NCI-H2196 treated with DMSO at 0.1 percent for 48 hours (cell line): ENCODE data around the gene ACADS.

Experiments used
- DNase-seq: peaks from one replicate; lab custom pipeline; 2025; ENCODE audit not compliant: unreplicated experiment; lab: John Stamatoyannopoulos, UW

The ACADS gene, protein sequence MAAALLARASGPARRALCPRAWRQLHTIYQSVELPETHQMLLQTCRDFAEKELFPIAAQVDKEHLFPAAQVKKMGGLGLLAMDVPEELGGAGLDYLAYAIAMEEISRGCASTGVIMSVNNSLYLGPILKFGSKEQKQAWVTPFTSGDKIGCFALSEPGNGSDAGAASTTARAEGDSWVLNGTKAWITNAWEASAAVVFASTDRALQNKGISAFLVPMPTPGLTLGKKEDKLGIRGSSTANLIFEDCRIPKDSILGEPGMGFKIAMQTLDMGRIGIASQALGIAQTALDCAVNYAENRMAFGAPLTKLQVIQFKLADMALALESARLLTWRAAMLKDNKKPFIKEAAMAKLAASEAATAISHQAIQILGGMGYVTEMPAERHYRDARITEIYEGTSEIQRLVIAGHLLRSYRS

DNA sequence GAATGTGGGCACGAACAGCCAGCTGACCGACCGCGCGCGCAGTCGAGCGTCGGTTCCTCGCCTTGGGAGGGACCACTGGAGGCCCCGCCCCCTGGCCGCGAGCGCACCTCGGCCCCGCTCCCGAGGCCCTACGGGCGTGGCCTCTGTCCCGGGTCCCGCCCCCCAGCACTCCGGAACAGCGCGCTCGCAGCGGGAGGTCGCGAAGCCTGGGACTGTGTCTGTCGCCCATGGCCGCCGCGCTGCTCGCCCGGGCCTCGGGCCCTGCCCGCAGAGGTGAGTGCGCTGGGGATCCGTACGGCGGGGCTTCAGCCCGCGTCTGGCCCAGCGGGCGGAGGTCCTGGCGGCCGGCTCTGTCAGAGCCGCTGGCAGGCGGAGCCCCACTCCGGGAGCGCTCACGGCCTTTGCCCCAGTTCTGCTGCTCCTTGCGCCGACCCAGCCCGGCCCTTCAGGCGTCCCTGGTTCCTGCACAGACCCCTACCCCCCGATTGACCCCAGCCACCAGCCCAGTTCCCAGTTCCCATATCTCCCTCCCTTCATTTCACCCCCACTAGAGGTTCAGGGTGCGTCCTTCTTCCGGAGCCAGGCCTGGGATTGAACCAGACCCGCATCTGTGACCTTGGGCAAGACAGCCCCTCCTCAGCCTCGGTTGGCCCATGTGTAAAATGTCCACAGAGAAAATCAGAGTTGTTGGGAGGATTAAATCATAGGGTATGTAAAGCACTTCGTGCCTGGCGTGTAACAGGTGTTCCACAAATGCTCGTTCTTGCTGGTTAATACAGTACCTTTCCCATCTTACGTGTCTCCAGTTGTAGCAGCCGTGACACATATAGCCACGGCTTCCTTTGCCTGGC is at the start of gene ACADS:
Gene ACADS (plus strand): TSS at position 168 of the 851 bp plus-strand sequence. CDS start 60 bp downstream, at position 228.
- DNase-seq: peak; percentile 77

- DNase-seq: no peak
Observed at GRCh38 chr12:120677765-120678473, 47.7 kb upstream of the ACADS start.

- DNase-seq: no peak
Observed at GRCh38 chr12:120678572-120678971, 47.1 kb upstream of the ACADS start.

GRCh38 chr12:120680165-120680738 is 45.4 kb upstream of the ACADS start:
- no peak for DNase-seq

- DNase-seq: no peak
Observed at GRCh38 chr12:120684523-120684932, 41.1 kb upstream of the ACADS start.

GRCh38 chr12:120685522-120685921 is 40.1 kb upstream of the ACADS start:
- no peak for DNase-seq

- DNase-seq: peak; percentile 95
Observed at GRCh38 chr12:120686151-120686689, 39.4 kb upstream of the ACADS start.

DNA sequence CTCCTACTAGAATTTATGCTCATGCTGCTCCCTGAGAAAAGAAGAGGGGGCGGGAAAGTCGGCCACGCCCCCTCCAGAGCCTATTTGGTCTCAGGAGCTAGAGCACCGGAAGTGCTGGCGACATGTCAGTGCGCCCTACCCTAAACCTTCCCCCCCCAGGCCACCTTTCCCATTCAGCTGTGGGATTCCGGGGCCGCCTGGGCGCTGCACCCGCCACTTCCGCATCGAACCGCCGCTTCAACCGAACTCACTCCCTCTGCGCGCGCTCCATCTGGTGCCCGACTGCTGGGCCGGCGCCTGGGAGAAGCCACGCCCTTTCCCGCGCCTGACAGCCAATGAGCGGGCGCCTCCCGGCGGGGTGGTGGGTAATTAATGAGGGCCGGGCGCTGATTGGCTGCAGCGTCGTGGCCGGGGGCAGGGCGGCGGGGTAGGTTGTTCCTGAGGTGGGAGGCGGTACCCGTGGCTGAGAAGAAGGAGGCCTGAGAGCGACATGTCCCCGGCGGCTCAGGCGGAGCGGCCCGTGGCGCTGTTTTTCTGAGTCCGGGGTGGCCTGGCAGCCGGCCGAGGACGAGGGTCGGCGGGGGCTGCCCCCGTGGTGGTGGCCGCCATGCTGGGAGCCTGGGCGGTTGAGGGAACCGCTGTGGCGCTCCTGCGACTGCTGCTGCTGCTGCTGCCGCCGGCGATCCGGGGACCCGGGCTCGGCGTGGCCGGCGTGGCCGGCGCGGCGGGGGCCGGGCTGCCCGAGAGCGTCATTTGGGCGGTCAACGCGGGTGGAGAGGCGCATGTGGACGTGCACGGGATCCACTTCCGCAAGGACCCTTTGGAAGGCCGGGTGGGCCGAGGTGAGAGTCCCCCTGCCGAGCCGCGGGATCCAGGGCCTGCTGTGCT is 38.7 kb upstream of the ACADS start, which contains the start of gene MLEC:
Gene MLEC (plus strand): TSS at position 460 of the 888 bp plus-strand sequence. CDS start 148 bp downstream, at position 608.
- peak; percentile 98 for DNase-seq

GRCh38 chr12:120687578-120688289 is 37.9 kb upstream of the ACADS start:
- no peak for DNase-seq

DNA sequence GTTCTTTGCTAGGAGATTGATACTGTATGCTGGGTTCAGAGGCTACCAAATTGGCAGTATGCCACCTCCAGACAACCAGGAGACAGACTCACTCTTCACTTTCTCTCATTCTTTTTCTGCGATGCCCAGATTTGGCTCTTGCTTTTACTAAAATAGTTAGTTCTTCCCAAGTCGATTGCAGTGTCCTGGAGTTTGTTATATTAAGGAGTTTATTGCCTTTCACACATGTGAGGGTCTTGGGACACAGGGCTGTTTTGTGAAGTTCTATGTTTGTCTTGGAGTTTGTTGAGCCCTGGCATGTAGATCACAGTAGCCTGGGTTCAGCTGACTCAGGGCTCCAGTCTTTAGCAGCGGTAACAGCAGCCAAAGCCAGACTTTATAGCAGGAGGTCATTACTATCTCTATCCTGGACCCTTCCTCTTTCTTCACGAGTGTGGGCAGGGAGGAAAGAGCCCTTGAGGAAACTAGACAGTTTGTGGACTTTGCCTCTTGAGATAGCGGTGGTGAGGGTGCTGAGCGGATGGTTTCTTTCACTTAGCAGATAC is 37.0 kb upstream of the ACADS start:
- no peak for DNase-seq

- DNase-seq: no peak
Observed at GRCh38 chr12:120689397-120690082, 36.1 kb upstream of the ACADS start.

GRCh38 chr12:120690083-120690450 is 35.6 kb upstream of the ACADS start:
- no peak for DNase-seq

DNA sequence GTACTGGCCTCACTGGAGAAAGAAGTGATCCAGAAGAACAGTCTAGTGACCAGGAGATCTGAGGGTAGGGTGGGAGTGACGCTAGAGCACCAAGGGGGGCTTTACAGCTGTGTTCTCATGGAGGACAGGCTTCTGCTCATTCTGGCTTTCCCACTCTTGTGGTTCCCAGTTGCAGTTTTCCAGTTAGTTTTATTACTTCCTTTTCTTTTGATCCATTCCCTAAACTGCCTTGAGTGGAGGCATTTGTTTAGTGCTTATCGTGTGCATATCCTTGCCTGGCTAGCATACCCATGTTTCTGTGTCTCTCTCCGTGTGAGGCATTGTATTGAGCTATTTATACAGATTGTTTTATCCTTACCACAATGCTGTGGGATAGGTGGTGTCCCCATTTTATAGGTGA is 34.6 kb upstream of the ACADS start:
- DNase-seq: no peak

- no peak for DNase-seq
Observed at GRCh38 chr12:120692524-120693033, 33.0 kb upstream of the ACADS start.

GRCh38 chr12:120693848-120694247 is 31.8 kb upstream of the ACADS start:
- no peak for DNase-seq

DNA sequence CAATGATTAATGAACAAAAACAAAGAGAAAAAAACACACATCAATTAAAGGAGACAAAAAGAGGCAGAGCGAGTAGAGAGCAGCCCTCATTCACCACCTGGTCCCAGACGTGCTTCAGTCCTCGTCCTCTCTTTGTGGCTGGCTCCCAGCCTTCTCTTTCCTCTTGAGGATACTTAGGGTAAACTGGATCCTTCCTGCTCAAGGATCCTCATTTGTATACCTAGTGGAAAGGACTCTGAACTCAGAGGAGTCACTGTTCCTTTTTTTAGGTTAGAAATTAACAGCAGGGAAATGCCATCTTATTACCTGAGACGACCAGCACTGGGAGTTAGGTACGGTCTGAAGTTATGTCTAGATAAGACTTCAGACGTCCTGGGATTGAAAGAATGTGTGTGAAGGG is 29.0 kb upstream of the ACADS start:
- no peak for DNase-seq

DNA sequence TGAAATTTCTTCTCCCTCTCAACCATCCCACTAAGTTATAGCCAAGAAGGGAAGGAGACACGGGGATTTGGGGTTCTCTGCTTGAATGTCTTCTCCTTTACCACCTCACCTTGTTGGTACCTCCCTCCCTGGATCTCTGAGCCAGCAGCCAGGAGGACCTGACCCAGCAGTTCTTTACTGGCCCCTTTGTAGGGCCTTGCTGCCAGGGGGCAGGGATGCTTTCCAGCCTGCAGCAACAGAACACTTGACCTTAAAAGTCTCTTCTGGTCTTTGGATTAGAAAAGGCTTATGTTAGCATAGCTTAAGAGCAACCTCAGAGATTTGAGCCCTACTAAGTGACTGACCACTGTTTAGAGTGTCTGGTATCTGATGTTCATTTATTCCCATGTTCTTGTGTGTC is 28.3 kb upstream of the ACADS start:
- DNase-seq: no peak

DNA sequence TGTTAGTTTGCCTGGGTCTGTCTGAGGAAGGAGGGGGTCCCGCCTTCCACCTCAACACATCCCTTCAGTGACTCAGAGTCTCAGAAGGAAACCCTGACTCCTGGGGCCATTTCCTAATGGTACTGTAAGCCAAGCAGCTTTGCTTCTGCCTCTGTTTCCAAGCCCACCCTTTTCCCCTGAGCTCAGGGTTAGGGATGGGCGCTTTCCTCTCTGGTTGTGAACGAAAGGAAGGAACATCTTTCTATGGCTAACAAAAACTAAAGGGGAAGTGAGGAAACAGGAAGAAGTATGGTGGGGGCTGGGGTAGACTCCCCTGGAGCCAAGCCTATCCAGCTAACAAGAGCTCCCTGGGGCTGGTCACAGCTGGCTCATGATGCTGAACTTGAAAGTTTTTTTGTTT is 27.0 kb upstream of the ACADS start:
- no peak for DNase-seq
